SK-N-SH (cell line): Measurements from ENCODE around the gene PABPN1L.

Experiments used
- CHD2 ChIP-seq: fragments of 150-350 bp; IDR thresholded peaks from 2 replicates; pipeline ENCODE4 v1.6.1; 2018; ENCODE audit warnings: low read length; ENCODE audit not compliant: partially characterized antibody
- EZH2phosphoT487 ChIP-seq: fragments of 200-600 bp; sonication (generic); IDR thresholded peaks from 2 replicates; pipeline ENCODE4 v1.6.1; 2017; ENCODE audit warnings: low read depth, mixed run types, mild to moderate bottlenecking, antibody characterized with exemption, moderate library complexity, borderline replicate concordance
- FOXM1 ChIP-seq: IDR thresholded peaks from 2 replicates; pipeline ENCODE4 v1.4.0; 2012; ENCODE audit warnings: low read depth, mild to moderate bottlenecking
- JUND ChIP-seq: IDR thresholded peaks from 2 replicates; pipeline ENCODE4 v1.4.0; 2012
- RFX5 ChIP-seq: IDR thresholded peaks from 2 replicates; pipeline ENCODE4 v1.6.1; 2012; ENCODE audit warnings: mild to moderate bottlenecking, improper control_type of control experiment, low read length
- SIN3A ChIP-seq: IDR thresholded peaks from 2 replicates; pipeline ENCODE4 v1.6.1; 2012; ENCODE audit warnings: low read depth, mild to moderate bottlenecking, low read length, moderate library complexity, borderline replicate concordance
- SMC3 ChIP-seq: IDR thresholded peaks from 2 replicates; pipeline ENCODE4 v1.6.1; 2012; ENCODE audit warnings: low read depth, low read length, improper control_type of control experiment
- TAF1 ChIP-seq: IDR thresholded peaks from 2 replicates; pipeline ENCODE4 v1.6.1; 2012; ENCODE audit warnings: low read depth, mild to moderate bottlenecking, low read length, moderate library complexity, borderline replicate concordance
- TEAD4 ChIP-seq: IDR thresholded peaks from 2 replicates; pipeline ENCODE4 v1.4.0; 2012; ENCODE audit warnings: mild to moderate bottlenecking, borderline replicate concordance; ENCODE audit not compliant: insufficient read depth
- YY1 ChIP-seq: IDR thresholded peaks from 2 replicates; pipeline ENCODE4 v1.4.0; 2012; ENCODE audit warnings: low read depth, mild to moderate bottlenecking
- TF ChIP-seq, protein P1 (sequence below): fragments of 200-600 bp; sonication (generic); IDR thresholded peaks from 2 replicates; pipeline ENCODE4 v1.6.1; 2017; ENCODE audit warnings: antibody characterized with exemption, mild to moderate bottlenecking, moderate library complexity
- TF ChIP-seq, protein P2 (sequence below): fragments of 150-350 bp; IDR thresholded peaks from 2 replicates; pipeline ENCODE4 v1.6.1; 2017; ENCODE audit warnings: antibody characterized with exemption, low read length, low read depth, borderline replicate concordance
- TF ChIP-seq, protein P3 (sequence below): IDR thresholded peaks from 2 replicates; pipeline ENCODE4 v1.4.0; 2012; ENCODE audit warnings: low read depth

GRCh38 chr16:88891083-88891482 lies 24.6 kb upstream of the PABPN1L start:
- TF ChIP-seq YY1 = no peak
- TF ChIP-seq, protein P1, sequence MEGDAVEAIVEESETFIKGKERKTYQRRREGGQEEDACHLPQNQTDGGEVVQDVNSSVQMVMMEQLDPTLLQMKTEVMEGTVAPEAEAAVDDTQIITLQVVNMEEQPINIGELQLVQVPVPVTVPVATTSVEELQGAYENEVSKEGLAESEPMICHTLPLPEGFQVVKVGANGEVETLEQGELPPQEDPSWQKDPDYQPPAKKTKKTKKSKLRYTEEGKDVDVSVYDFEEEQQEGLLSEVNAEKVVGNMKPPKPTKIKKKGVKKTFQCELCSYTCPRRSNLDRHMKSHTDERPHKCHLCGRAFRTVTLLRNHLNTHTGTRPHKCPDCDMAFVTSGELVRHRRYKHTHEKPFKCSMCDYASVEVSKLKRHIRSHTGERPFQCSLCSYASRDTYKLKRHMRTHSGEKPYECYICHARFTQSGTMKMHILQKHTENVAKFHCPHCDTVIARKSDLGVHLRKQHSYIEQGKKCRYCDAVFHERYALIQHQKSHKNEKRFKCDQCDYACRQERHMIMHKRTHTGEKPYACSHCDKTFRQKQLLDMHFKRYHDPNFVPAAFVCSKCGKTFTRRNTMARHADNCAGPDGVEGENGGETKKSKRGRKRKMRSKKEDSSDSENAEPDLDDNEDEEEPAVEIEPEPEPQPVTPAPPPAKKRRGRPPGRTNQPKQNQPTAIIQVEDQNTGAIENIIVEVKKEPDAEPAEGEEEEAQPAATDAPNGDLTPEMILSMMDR = no peak
- TF ChIP-seq JUND = no peak
- TF ChIP-seq SIN3A = no peak
- TF ChIP-seq FOXM1 = no peak
- TF ChIP-seq, protein P2, sequence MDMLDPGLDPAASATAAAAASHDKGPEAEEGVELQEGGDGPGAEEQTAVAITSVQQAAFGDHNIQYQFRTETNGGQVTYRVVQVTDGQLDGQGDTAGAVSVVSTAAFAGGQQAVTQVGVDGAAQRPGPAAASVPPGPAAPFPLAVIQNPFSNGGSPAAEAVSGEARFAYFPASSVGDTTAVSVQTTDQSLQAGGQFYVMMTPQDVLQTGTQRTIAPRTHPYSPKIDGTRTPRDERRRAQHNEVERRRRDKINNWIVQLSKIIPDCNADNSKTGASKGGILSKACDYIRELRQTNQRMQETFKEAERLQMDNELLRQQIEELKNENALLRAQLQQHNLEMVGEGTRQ = no peak
- TF ChIP-seq TAF1 = no peak
- no peak for TF ChIP-seq EZH2phosphoT487
- no peak for TF ChIP-seq RFX5
- no peak for TF ChIP-seq CHD2
- TF ChIP-seq SMC3 = no peak
- TF ChIP-seq TEAD4 = no peak
- TF ChIP-seq, protein P3, sequence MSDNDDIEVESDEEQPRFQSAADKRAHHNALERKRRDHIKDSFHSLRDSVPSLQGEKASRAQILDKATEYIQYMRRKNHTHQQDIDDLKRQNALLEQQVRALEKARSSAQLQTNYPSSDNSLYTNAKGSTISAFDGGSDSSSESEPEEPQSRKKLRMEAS = no peak
